ENCODE data around the gene HIRIP3. TPM values are rescaled to one million over a fixed set of nuclear protein-coding genes. Genes with fewer than 3 reads are reported as not detected.

Gene HIRIP3
- total RNA-seq, 1 donor from 2014 or later = 14.2 TPM

GRCh38 chr16:29984137-29984763, 11.2 kb downstream of the HIRIP3 start:
- H3K4me1 Mint-ChIP-seq = no peaks in the 10 kb centered on the region
- no peak overlapping the region for H3K27ac Mint-ChIP-seq
- no peak for DNase-seq
- POLR2A ChIA-PET = no interaction called here
- CTCF ChIA-PET = no interaction called here
- H3K27me3 Mint-ChIP-seq = no peaks in the 10 kb centered on the region
- no peak for TF ChIP-seq CTCF (IDR thresholded peaks at IDR 0.05)
- ATAC-seq (ENCODE audit: low read depth) = no peak
- no peaks in the 10 kb centered on the region for H3K9me3 Mint-ChIP-seq
- no peak overlapping the region for H3K4me3 Mint-ChIP-seq
- peaks cover 88% of the 10 kb centered on the region for H3K36me3 Mint-ChIP-seq (ENCODE audit: low read depth)
- intact Hi-C loops (cut with micrococcal nuclease) = no loop called here

GRCh38 chr16:29983420-29984136, 11.8 kb downstream of the HIRIP3 start:
- POLR2A ChIA-PET = no interaction called here
- H3K4me3 Mint-ChIP-seq = no peak overlapping the region

GRCh38 chr16:29982560-29983419, 12.6 kb downstream of the HIRIP3 start:
- no peak overlapping the region for H3K27ac Mint-ChIP-seq
- H3K36me3 Mint-ChIP-seq (ENCODE audit: low read depth) = peaks cover 89% of the 10 kb centered on the region
- H3K9me3 Mint-ChIP-seq = no peaks in the 10 kb centered on the region
- TF ChIP-seq CTCF (IDR thresholded peaks at IDR 0.05) = no peak
- ChIA-PET CTCF (no interaction called here), POLR2A (interaction anchor here (0.5 kb wide), 1 partner anchor 177 kb away, joined by 4 read pairs; no protein-coding TSS in a partner anchor)
- no peak overlapping the region for H3K4me3 Mint-ChIP-seq
- H3K4me1 Mint-ChIP-seq = no peaks in the 10 kb centered on the region
- no peaks in the 10 kb centered on the region for H3K27me3 Mint-ChIP-seq
- intact Hi-C loops (cut with micrococcal nuclease) = no loop called here
- no peak for ATAC-seq (ENCODE audit: low read depth)
- no peak for DNase-seq

More at GRCh38 chr16:29983420-29984136, 11.8 kb downstream of the HIRIP3 start:
- TF ChIP-seq CTCF (IDR thresholded peaks at IDR 0.05) = no peak
- DNase-seq (no peak), ATAC-seq (ENCODE audit: low read depth) (no peak)
- Mint-ChIP-seq H3K27me3 (no peaks in the 10 kb centered on the region), H3K4me1 (no peaks in the 10 kb centered on the region), H3K9me3 (no peaks in the 10 kb centered on the region), H3K27ac (no peak overlapping the region), H3K36me3 (ENCODE audit: low read depth) (peaks cover 89% of the 10 kb centered on the region)
- intact Hi-C loops (cut with micrococcal nuclease) = no loop called here
- CTCF ChIA-PET = no interaction called here

- ATAC-seq (ENCODE audit: low read depth) = no peak
Observed at GRCh38 chr16:29978564-29979270, 16.7 kb downstream of the HIRIP3 start.

More at GRCh38 chr16:29978564-29979270, 16.7 kb downstream of the HIRIP3 start:
- ChIA-PET CTCF (no interaction called here), POLR2A (interaction anchor here (0.6 kb wide), 1 partner anchor 1284 kb away, joined by 13 read pairs; no protein-coding TSS in a partner anchor)
- no peak for DNase-seq
- Mint-ChIP-seq H3K27me3 (no peaks in the 10 kb centered on the region), H3K36me3 (ENCODE audit: low read depth) (peaks cover 60% of the 10 kb centered on the region), H3K4me1 (peaks cover 29% of the 10 kb centered on the region), H3K4me3 (no peak overlapping the region), H3K27ac (no peak overlapping the region), H3K9me3 (no peaks in the 10 kb centered on the region)
- no peak for TF ChIP-seq CTCF (IDR thresholded peaks at IDR 0.05)
- intact Hi-C loops (cut with micrococcal nuclease) = no loop called here

Measured in activated B cell treated with CpG ODN at 0.5 μM for 24 hours (primary cell).